Measurements from ENCODE around the gene GOLGA6L26.
"Not testable (repeated sequence)": the region's sequence is repeated elsewhere in the genome, so short reads cannot be mapped to it uniquely, and the experiment has no call there.

Gene GOLGA6L26

DNA sequence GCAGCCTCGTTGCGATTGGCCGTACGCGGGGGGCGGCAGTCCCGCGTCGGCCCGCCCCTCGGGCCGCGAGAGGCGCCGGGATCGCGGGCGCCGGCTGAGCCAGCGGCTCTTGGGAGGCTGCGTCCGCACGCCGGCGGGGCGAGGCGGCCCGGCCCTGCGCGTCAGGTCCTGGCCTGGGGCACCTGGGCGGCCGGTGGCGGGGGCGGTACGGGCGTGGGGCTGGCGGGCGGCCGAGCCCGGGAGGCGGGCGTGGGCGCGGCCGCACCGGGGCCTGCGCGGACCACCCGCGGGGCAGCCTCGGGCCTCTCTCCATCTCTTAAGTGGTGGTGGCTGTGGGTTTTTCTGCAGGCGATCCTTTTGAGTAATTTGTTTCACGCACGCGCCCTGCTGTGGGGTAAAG, 30.3 kb downstream of the GOLGA6L26 start:
- DNase-seq (ENCODE audit: insufficient read length, low spot score); FAIRE-seq: not testable (repeated sequence)
- TF ChIP-seq POLR2A (IDR thresholded peaks at IDR 0.05; ENCODE audit: low read depth, low read length) = peak; percentile 67

DNA sequence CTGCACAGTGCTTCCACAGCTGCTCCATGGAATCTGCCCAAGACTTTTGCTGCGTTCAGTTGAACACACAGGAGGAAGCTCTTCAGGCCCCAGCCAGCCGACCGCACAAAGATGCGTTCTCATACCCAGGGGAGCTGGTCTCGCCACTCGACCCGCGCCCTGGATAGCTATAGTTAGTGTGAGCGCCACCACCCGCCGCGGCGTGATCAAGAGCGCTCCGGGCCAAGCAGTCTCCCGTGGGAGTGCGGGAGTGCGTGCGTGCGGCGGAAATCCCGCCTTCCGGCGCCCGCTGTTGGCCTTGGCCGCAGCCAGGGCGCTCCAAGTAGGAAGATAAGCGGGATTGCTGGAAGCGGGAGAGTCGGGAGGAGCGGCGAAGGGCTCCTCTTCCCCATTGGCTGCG, 30.8 kb downstream of the GOLGA6L26 start:
- DNase-seq (ENCODE audit: insufficient read length, low spot score); FAIRE-seq: not testable (repeated sequence)
